ENCODE data around the gene COG1. TPM values are rescaled to one million over a fixed set of nuclear protein-coding genes. Genes with fewer than 3 reads are reported as not detected.

Gene COG1
- total RNA-seq, 1 donor from 2014 or later, result 30.0 TPM

Other genes with a start within 250 kb of the COG1 start
- gene SLC39A11, start 100.4 kb upstream of the COG1 start, total RNA-seq, result 24.6 and 26.1 TPM in 2 replicates
- 0.66 and 0.96 TPM in 2 replicates for gene SSTR2, start 28.0 kb upstream of the COG1 start, total RNA-seq
- gene CPSF4L, start 68.8 kb downstream of the COG1 start, total RNA-seq, result not detected in 2 replicates
- 0.86 and 0.95 TPM in 2 replicates for gene CDC42EP4, start 118.9 kb downstream of the COG1 start, total RNA-seq

Data from activated CD4-positive, alpha-beta T cell treated with anti-CD3 and anti-CD28 coated beads, Interleukin-2, amount 10 ng/mL, durations not matched to agents 24 days and 14 days (primary cell).